ENCODE results near the gene GPR161. TPM values are rescaled to one million over a fixed set of nuclear protein-coding genes. Genes with fewer than 3 reads are reported as not detected.

The GPR161 gene
- total RNA-seq, 2 experiments from 2014 or later, result 0.15 TPM; not detected in 1

GRCh38 chr1:168179438-168180147 is 42.9 kb upstream of the GPR161 start:
- ChIA-PET POLR2A (interaction anchor here (0.7 to 1.9 kb wide), 4 partner anchors 12 to 46 kb away, joined by 4 to 9 read pairs (median 5); partner anchors contain the start of gene SFT2D2), CTCF (ENCODE audit: unreplicated experiment) (interaction anchor here (1.0 kb wide), 1 partner anchor 9 kb away, joined by 3 read pairs; no protein-coding TSS in a partner anchor)
- Histone ChIP-seq H3K9me2 (ENCODE audit: insufficient read depth, low read length) (no peaks in the 10 kb centered on the region), H3K4me2 (ENCODE audit: low read length) (peak overlapping the region; percentile 99), H3K4me3 (ENCODE audit: low read depth, low read length, poor library complexity, severe bottlenecking) (peak overlapping the region; percentile 82), H2AFZ (ENCODE audit: low read length) (peak overlapping the region; percentile 73), H3K36me3 (ENCODE audit: insufficient read depth, low read length) (peaks cover 9% of the 10 kb centered on the region; the same call in 1 of the 2 replicates), H3K9me3 (ENCODE audit: low read length) (no peaks in the 10 kb centered on the region), H3K27ac (ENCODE audit: low read depth, low read length, poor library complexity, severe bottlenecking) (peak overlapping the region; percentile 76), H3K79me2 (ENCODE audit: insufficient read depth, low read depth, low read length) (peaks cover 49% of the 10 kb centered on the region), H3K4me1 (ENCODE audit: insufficient read depth, low read length, poor library complexity, severe bottlenecking) (peaks cover 20% of the 10 kb centered on the region), H4K20me1 (ENCODE audit: insufficient read depth, low read length) (peaks cover 6% of the 10 kb centered on the region; the same call in 1 of the 2 replicates)
- peak; percentile 16 for DNase-seq (ENCODE audit: low spot score)
- intact Hi-C loops (cut with micrococcal nuclease; ENCODE audit: unreplicated experiment), result loop anchor here (2.0 kb wide), 2 partner anchors 47 to 243 kb away; partner anchors contain the start of genes DCAF6, MPC2 and SFT2D2
- BruUV-seq (replicated peaks), result no TSS peak
- 0 out of 2 replicates have a peak, but pooled peaks have one; percentile 24 for TF ChIP-seq CTCF (conservative IDR thresholded peaks at IDR 0.05; ENCODE audit: low read length)
- no peak for TF ChIP-seq EZH2phosphoT487 (IDR thresholded peaks at IDR 0.05; ENCODE audit: borderline replicate concordance, low read depth, low read length)

- H2AFZ ChIP-seq (ENCODE audit: low read length), result peak within 1 kb of the TSS; percentile 99
- peaks cover 6% of the 10 kb centered on the region; the same call in 1 of the 2 replicates for H4K20me1 ChIP-seq (ENCODE audit: insufficient read depth, low read length)
- peak within 1 kb of the TSS; percentile 99 for H3K4me2 ChIP-seq (ENCODE audit: low read length)
- peak within 1 kb of the TSS; percentile 82 for H3K4me3 ChIP-seq (ENCODE audit: low read depth, low read length, poor library complexity, severe bottlenecking)
- H3K9me3 ChIP-seq (ENCODE audit: low read length), result no peaks in the 10 kb centered on the region
- TF ChIP-seq EZH2phosphoT487 (IDR thresholded peaks at IDR 0.05; ENCODE audit: borderline replicate concordance, low read depth, low read length) (no peak), CTCF (conservative IDR thresholded peaks at IDR 0.05; ENCODE audit: low read length) (peak; percentile 51; the same call in 1 of the 2 replicates)
- no peaks in the 10 kb centered on the region for H3K9me2 ChIP-seq (ENCODE audit: insufficient read depth, low read length)
- POLR2A ChIA-PET, result interaction anchor here (0.7 to 1.9 kb wide), 3 partner anchors 14 to 81 kb away, joined by 3 to 9 read pairs (median 7); partner anchors contain the start of gene SFT2D2
- peaks cover 47% of the 10 kb centered on the region for H3K79me2 ChIP-seq (ENCODE audit: insufficient read depth, low read depth, low read length)
- no TSS peak for BruUV-seq (replicated peaks)
- CTCF ChIA-PET (ENCODE audit: unreplicated experiment), result interaction anchor here (1.0 kb wide), 1 partner anchor 10 kb away, joined by 3 read pairs; no protein-coding TSS in a partner anchor
- intact Hi-C loops (cut with micrococcal nuclease; ENCODE audit: unreplicated experiment), result loop anchor here (2.0 kb wide), 2 partner anchors 48 to 242 kb away; partner anchors contain the start of genes DCAF6, MPC2 and SFT2D2
- H3K27ac ChIP-seq (ENCODE audit: low read depth, low read length, poor library complexity, severe bottlenecking), result peak within 1 kb of the TSS; percentile 76
- H3K4me1 ChIP-seq (ENCODE audit: insufficient read depth, low read length, poor library complexity, severe bottlenecking), result peaks cover 20% of the 10 kb centered on the region
- peak; percentile 95 for DNase-seq (ENCODE audit: low spot score)
- peaks cover 3% of the 10 kb centered on the region; the same call in 1 of the 2 replicates for H3K36me3 ChIP-seq (ENCODE audit: insufficient read depth, low read length)
Observed at GRCh38 chr1:168178638-168179437, 42.1 kb upstream of the GPR161 start, which contains the start of gene TIPRL. TSS of gene TIPRL (plus strand) at chr1:168178962. CDS start at chr1:168179078, 116 bp downstream.
